TTC549 (cell line): ENCODE measurements around the gene ROMO1.
"Not testable (repeated sequence)": the region's sequence is repeated elsewhere in the genome, so short reads cannot be mapped to it uniquely, and the experiment has no call there.

Experiments
- FAIRE-seq: peaks from 2 replicates; lab custom pipeline; 2012; peaks lifted over from hg19 to GRCh38; lab: Jason Lieb, UNC

Gene ROMO1

GRCh38 chr20:35711588-35712209 is 12.5 kb downstream of the ROMO1 start:
- no peak for FAIRE-seq

GRCh38 chr20:35713120-35713519 is 13.9 kb downstream of the ROMO1 start:
- FAIRE-seq, result not testable (repeated sequence)

GRCh38 chr20:35714127-35714526 is 14.9 kb downstream of the ROMO1 start:
- FAIRE-seq, result no peak

GRCh38 chr20:35715652-35716051 is 16.4 kb downstream of the ROMO1 start:
- no peak for FAIRE-seq

GRCh38 chr20:35716330-35716729 is 17.1 kb downstream of the ROMO1 start:
- no peak for FAIRE-seq

- not testable (repeated sequence) for FAIRE-seq
These were observed 19.1 kb downstream of the ROMO1 start for GRCh38 chr20:35718321-35718720.

- FAIRE-seq, result no peak
These were observed 19.9 kb downstream of the ROMO1 start for GRCh38 chr20:35718972-35719635.

- FAIRE-seq, result no peak
These were observed 20.5 kb downstream of the ROMO1 start for GRCh38 chr20:35719717-35720116.

GRCh38 chr20:35720165-35721123 is 21.2 kb downstream of the ROMO1 start:
- FAIRE-seq, result no peak

- no peak for FAIRE-seq
These were observed 22.0 kb downstream of the ROMO1 start for GRCh38 chr20:35721219-35721618.

GRCh38 chr20:35721621-35722020 is 22.4 kb downstream of the ROMO1 start:
- no peak for FAIRE-seq

- not testable (repeated sequence) for FAIRE-seq
These were observed 24.1 kb downstream of the ROMO1 start for GRCh38 chr20:35723275-35723639.

- FAIRE-seq, result not testable (repeated sequence)
These were observed 24.6 kb downstream of the ROMO1 start for GRCh38 chr20:35723652-35724320.

GRCh38 chr20:35724321-35725230 is 25.4 kb downstream of the ROMO1 start:
- no peak for FAIRE-seq

- no peak for FAIRE-seq
These were observed 27.9 kb downstream of the ROMO1 start for GRCh38 chr20:35726842-35727711.

GRCh38 chr20:35729283-35729807 is 30.1 kb downstream of the ROMO1 start:
- no peak for FAIRE-seq

GRCh38 chr20:35729836-35730582 is 30.8 kb downstream of the ROMO1 start:
- no peak for FAIRE-seq

- FAIRE-seq, result no peak
These were observed 31.6 kb downstream of the ROMO1 start for GRCh38 chr20:35730583-35731468.
